ENCODE results near the gene CPEB1. TPM values are rescaled to one million over a fixed set of nuclear protein-coding genes. Genes with fewer than 3 reads are reported as not detected.

CPEB1 gene
- total and polyA plus RNA-seq, 8 donors: 1.3 to 5.0 (median 3.0) TPM

DNA sequence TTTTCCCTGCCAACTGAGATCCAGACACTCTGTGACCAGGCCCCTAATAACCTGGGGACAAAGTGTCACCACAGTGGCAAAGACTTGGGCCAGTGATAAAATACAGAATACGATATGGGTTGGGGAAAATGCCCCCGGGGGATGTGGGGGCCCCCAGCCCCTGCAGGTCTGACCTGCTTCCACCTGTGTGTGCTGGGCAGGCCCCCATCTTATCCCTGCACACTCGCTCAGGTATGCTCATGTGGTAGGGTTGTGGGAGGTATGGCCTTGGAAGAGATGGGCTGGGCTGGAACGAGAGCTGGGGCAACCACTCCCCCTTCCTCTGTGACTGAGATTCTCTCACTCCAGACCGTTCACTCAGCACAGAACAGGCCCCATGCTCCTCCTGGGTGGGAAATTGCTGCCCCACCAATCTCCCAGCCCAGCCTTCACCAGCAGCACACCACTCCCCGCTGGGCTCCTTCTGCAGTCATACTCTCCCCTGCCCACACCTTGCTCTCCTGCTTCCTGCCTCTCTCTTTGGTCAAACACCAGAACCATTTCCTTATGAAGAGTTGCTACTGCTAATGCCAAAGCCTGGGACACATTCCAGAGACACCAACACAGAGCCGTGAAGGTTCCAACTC is 9.6 kb upstream of the CPEB1 start:
- no peaks in the 10 kb centered on the region for H3K4me1 ChIP-seq
- peaks cover 0 to 17% of the 10 kb centered on the region in 2 donors for H3K27me3 ChIP-seq
- no peaks in the 10 kb centered on the region for H3K9me3 ChIP-seq
- intact Hi-C loops (cut with DNase I): no loop called here
- DNase-seq (no peak), ATAC-seq (no peak)
- H3K4me3 ChIP-seq: no peak overlapping the region
- no peaks in the 10 kb centered on the region for H3K36me3 ChIP-seq
- TF ChIP-seq, protein P1, sequence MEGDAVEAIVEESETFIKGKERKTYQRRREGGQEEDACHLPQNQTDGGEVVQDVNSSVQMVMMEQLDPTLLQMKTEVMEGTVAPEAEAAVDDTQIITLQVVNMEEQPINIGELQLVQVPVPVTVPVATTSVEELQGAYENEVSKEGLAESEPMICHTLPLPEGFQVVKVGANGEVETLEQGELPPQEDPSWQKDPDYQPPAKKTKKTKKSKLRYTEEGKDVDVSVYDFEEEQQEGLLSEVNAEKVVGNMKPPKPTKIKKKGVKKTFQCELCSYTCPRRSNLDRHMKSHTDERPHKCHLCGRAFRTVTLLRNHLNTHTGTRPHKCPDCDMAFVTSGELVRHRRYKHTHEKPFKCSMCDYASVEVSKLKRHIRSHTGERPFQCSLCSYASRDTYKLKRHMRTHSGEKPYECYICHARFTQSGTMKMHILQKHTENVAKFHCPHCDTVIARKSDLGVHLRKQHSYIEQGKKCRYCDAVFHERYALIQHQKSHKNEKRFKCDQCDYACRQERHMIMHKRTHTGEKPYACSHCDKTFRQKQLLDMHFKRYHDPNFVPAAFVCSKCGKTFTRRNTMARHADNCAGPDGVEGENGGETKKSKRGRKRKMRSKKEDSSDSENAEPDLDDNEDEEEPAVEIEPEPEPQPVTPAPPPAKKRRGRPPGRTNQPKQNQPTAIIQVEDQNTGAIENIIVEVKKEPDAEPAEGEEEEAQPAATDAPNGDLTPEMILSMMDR (IDR thresholded peaks at IDR 0.05): no peak
- H3K27ac ChIP-seq: no peak overlapping the region

DNA sequence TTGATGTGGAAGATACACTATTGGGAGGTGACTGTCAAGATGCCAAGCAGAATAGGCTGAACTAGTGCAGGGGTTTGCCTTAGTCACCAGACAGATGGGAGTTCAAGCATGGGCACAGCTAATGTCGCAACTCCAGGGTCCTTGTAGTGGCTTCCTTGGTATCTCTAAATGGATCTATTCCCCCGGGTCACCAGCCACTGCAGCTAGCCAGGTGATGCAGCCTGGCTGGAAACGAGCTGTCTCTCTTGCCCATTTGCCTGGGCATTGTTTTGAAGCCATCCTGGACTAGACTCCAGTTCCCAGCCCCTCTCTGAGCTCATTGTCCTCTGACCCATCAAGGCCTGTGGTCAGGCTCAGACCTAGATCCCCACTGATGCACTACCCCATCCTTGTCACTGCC is 8.4 kb upstream of the CPEB1 start:
- intact Hi-C loops (cut with DNase I): no loop called here
- H3K4me3 ChIP-seq: no peak overlapping the region
- H3K9me3 ChIP-seq: no peaks in the 10 kb centered on the region
- no peak for DNase-seq
- no peak overlapping the region for H3K27ac ChIP-seq
- TF ChIP-seq, protein P1 (IDR thresholded peaks at IDR 0.05): no peak
- no peaks in the 10 kb centered on the region for H3K4me1 ChIP-seq
- ATAC-seq: no peak
- H3K36me3 ChIP-seq: no peaks in the 10 kb centered on the region
- peaks cover 0 to 24% of the 10 kb centered on the region in 2 donors for H3K27me3 ChIP-seq

- intact Hi-C loops (cut with DNase I): no loop called here
- H3K36me3 ChIP-seq: no peaks in the 10 kb centered on the region
- no peaks in the 10 kb centered on the region for H3K9me3 ChIP-seq
- TF ChIP-seq, protein P1 (IDR thresholded peaks at IDR 0.05): no peak
- ATAC-seq (no peak), DNase-seq (no peak)
- no peak overlapping the region for H3K4me3 ChIP-seq
- H3K4me1 ChIP-seq: no peaks in the 10 kb centered on the region
- H3K27me3 ChIP-seq: peaks cover 6 to 44% of the 10 kb centered on the region in 2 donors
- H3K27ac ChIP-seq: no peak overlapping the region
Observed at GRCh38 chr15:82653483-82654168, 6.5 kb upstream of the CPEB1 start.

GRCh38 chr15:82651708-82652107 is 4.5 kb upstream of the CPEB1 start:
- TF ChIP-seq, protein P1 (IDR thresholded peaks at IDR 0.05): no peak
- ATAC-seq (no peak), DNase-seq (no peak)
- H3K27ac ChIP-seq: no peak overlapping the region
- no peaks in the 10 kb centered on the region for H3K36me3 ChIP-seq
- H3K4me1 ChIP-seq: peaks cover 11 to 13% of the 10 kb centered on the region in 2 donors
- H3K9me3 ChIP-seq: no peaks in the 10 kb centered on the region
- peaks cover 25 to 63% of the 10 kb centered on the region in 2 donors for H3K27me3 ChIP-seq
- intact Hi-C loops (cut with DNase I): no loop called here
- H3K4me3 ChIP-seq: no peak overlapping the region

DNA sequence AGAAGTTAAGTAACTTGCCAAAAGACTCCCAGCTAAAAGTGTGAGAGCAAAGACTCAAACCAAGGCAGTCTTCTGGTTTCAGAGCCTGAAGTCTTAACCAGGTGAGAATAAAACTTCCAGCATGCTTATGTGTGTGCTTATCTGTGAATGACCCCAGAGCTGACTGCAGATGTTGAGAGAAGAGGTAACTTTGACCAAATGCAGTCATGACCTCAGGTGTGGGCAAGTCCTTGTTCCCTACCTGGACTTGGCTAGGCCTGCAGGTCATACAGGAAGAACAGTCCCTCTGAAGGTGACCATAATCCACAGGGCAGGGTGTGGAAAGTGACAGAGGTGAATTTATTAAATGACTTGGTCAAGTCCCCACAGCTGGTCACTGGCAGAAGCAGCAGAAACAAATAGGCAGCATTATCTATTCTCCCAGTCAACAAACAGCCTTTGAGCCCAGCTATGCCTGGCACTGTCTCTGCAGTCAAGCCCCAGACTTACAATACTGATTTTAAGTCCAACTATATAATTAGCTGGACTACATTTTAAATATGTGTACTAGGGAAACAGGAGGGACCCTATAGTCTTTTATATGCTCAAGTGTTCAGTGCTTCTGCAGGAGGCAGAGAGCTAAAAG is 3.0 kb upstream of the CPEB1 start:
- H3K27me3 ChIP-seq: peaks cover 40 to 78% of the 10 kb centered on the region in 2 donors
- intact Hi-C loops (cut with DNase I): no loop called here
- TF ChIP-seq, protein P1 (IDR thresholded peaks at IDR 0.05): no peak

More for the DNA sequence above, 3.0 kb upstream of the CPEB1 start:
- Histone ChIP-seq H3K4me3 (no peak overlapping the region), H3K27ac (no peak overlapping the region), H3K36me3 (no peaks in the 10 kb centered on the region), H3K9me3 (no peaks in the 10 kb centered on the region), H3K4me1 (peaks cover 11 to 17% of the 10 kb centered on the region in 2 donors)
- DNase-seq (no peak), ATAC-seq (no peak)
